ENCODE results near the gene PRSS8.
"Not testable (repeated sequence)": the region's sequence is repeated elsewhere in the genome, so short reads cannot be mapped to it uniquely, and the experiment has no call there.

The PRSS8 gene

GRCh38 chr16:31167315-31167714 is 31.8 kb upstream of the PRSS8 start:
- no peak overlapping the region for H3K9ac ChIP-seq (ENCODE audit: low read length)
- no peak for DNase-seq (ENCODE audit: low read depth)
- H3K4me1 ChIP-seq (ENCODE audit: control insufficient read depth, insufficient read depth, low read length) = no peaks in the 10 kb centered on the region
- no peaks in the 10 kb centered on the region for H3K36me3 ChIP-seq (ENCODE audit: control insufficient read depth, insufficient read depth, low read length, severe bottlenecking)
- peaks cover 3% of the 10 kb centered on the region for H3K27me3 ChIP-seq (replicated peaks; ENCODE audit: control insufficient read depth, insufficient read depth, low read length)
- H3K9me3 ChIP-seq (ENCODE audit: control insufficient read depth, low read length) = no peaks in the 10 kb centered on the region
- no peak overlapping the region for H3K4me3 ChIP-seq (ENCODE audit: low read length)

- Histone ChIP-seq H3K27me3 (replicated peaks; ENCODE audit: control insufficient read depth, insufficient read depth, low read length) (peaks cover 3% of the 10 kb centered on the region), H3K9ac (ENCODE audit: low read length) (no peak overlapping the region), H3K4me3 (ENCODE audit: low read length) (no peak overlapping the region), H3K36me3 (ENCODE audit: control insufficient read depth, insufficient read depth, low read length, severe bottlenecking) (no peaks in the 10 kb centered on the region), H3K4me1 (ENCODE audit: control insufficient read depth, insufficient read depth, low read length) (no peaks in the 10 kb centered on the region), H3K9me3 (ENCODE audit: control insufficient read depth, low read length) (no peaks in the 10 kb centered on the region)
- no peak for DNase-seq (ENCODE audit: low read depth)
Measured at GRCh38 chr16:31157136-31157535, 21.6 kb upstream of the PRSS8 start.

GRCh38 chr16:31150976-31151375 is 15.4 kb upstream of the PRSS8 start:
- H3K27me3 ChIP-seq (replicated peaks; ENCODE audit: control insufficient read depth, insufficient read depth, low read length) = peaks cover 39% of the 10 kb centered on the region
- H3K36me3 ChIP-seq (ENCODE audit: control insufficient read depth, insufficient read depth, low read length, severe bottlenecking); H3K9ac ChIP-seq (ENCODE audit: low read length); H3K4me1 ChIP-seq (ENCODE audit: control insufficient read depth, insufficient read depth, low read length); H3K4me3 ChIP-seq (ENCODE audit: low read length); DNase-seq (ENCODE audit: low read depth); H3K9me3 ChIP-seq (ENCODE audit: control insufficient read depth, low read length): not testable (repeated sequence)

GRCh38 chr16:31149894-31150890 is 14.7 kb upstream of the PRSS8 start, which contains the start of gene PRSS36:
TSS of gene PRSS36 (minus strand) at chr16:31150066. CDS start at chr16:31150035, 31 bp downstream.
- Histone ChIP-seq H3K36me3 (ENCODE audit: control insufficient read depth, insufficient read depth, low read length, severe bottlenecking) (no peaks in the 10 kb centered on the region), H3K9me3 (ENCODE audit: control insufficient read depth, low read length) (no peaks in the 10 kb centered on the region), H3K27me3 (replicated peaks; ENCODE audit: control insufficient read depth, insufficient read depth, low read length) (peaks cover 39% of the 10 kb centered on the region), H3K9ac (ENCODE audit: low read length) (no peak within 1 kb of the TSS), H3K4me3 (ENCODE audit: low read length) (no peak within 1 kb of the TSS), H3K4me1 (ENCODE audit: control insufficient read depth, insufficient read depth, low read length) (no peaks in the 10 kb centered on the region)
- DNase-seq (ENCODE audit: low read depth) = no peak

- no peak overlapping the region for H3K4me3 ChIP-seq (ENCODE audit: low read length)
- H3K27me3 ChIP-seq (replicated peaks; ENCODE audit: control insufficient read depth, insufficient read depth, low read length) = peaks cover 39% of the 10 kb centered on the region
- no peaks in the 10 kb centered on the region for H3K36me3 ChIP-seq (ENCODE audit: control insufficient read depth, insufficient read depth, low read length, severe bottlenecking)
- DNase-seq (ENCODE audit: low read depth) = no peak
- no peak overlapping the region for H3K9ac ChIP-seq (ENCODE audit: low read length)
- no peaks in the 10 kb centered on the region for H3K4me1 ChIP-seq (ENCODE audit: control insufficient read depth, insufficient read depth, low read length)
- no peaks in the 10 kb centered on the region for H3K9me3 ChIP-seq (ENCODE audit: control insufficient read depth, low read length)
Measured at GRCh38 chr16:31149332-31149731, 13.8 kb upstream of the PRSS8 start.

- Histone ChIP-seq H3K36me3 (ENCODE audit: control insufficient read depth, insufficient read depth, low read length, severe bottlenecking) (no peaks in the 10 kb centered on the region), H3K4me3 (ENCODE audit: low read length) (no peak overlapping the region), H3K9me3 (ENCODE audit: control insufficient read depth, low read length) (no peaks in the 10 kb centered on the region), H3K4me1 (ENCODE audit: control insufficient read depth, insufficient read depth, low read length) (no peaks in the 10 kb centered on the region), H3K27me3 (replicated peaks; ENCODE audit: control insufficient read depth, insufficient read depth, low read length) (peaks cover 39% of the 10 kb centered on the region), H3K9ac (ENCODE audit: low read length) (no peak overlapping the region)
- no peak for DNase-seq (ENCODE audit: low read depth)
Measured at GRCh38 chr16:31148896-31149295, 13.4 kb upstream of the PRSS8 start.

- DNase-seq (ENCODE audit: low read depth) = no peak
- Histone ChIP-seq H3K9ac (ENCODE audit: low read length) (no peak overlapping the region), H3K27me3 (replicated peaks; ENCODE audit: control insufficient read depth, insufficient read depth, low read length) (peaks cover 36% of the 10 kb centered on the region), H3K9me3 (ENCODE audit: control insufficient read depth, low read length) (no peaks in the 10 kb centered on the region), H3K36me3 (ENCODE audit: control insufficient read depth, insufficient read depth, low read length, severe bottlenecking) (no peaks in the 10 kb centered on the region), H3K4me3 (ENCODE audit: low read length) (no peak overlapping the region), H3K4me1 (ENCODE audit: control insufficient read depth, insufficient read depth, low read length) (no peaks in the 10 kb centered on the region)
Measured at GRCh38 chr16:31148281-31148728, 12.8 kb upstream of the PRSS8 start.

GRCh38 chr16:31147574-31147973 is 12.0 kb upstream of the PRSS8 start:
- Histone ChIP-seq H3K9ac (ENCODE audit: low read length) (no peak overlapping the region), H3K9me3 (ENCODE audit: control insufficient read depth, low read length) (no peaks in the 10 kb centered on the region), H3K4me1 (ENCODE audit: control insufficient read depth, insufficient read depth, low read length) (peaks cover 3% of the 10 kb centered on the region), H3K36me3 (ENCODE audit: control insufficient read depth, insufficient read depth, low read length, severe bottlenecking) (no peaks in the 10 kb centered on the region), H3K4me3 (ENCODE audit: low read length) (no peak overlapping the region), H3K27me3 (replicated peaks; ENCODE audit: control insufficient read depth, insufficient read depth, low read length) (peaks cover 36% of the 10 kb centered on the region)
- no peak for DNase-seq (ENCODE audit: low read depth)

- Histone ChIP-seq H3K4me3 (ENCODE audit: low read length) (no peak overlapping the region), H3K9ac (ENCODE audit: low read length) (no peak overlapping the region), H3K27me3 (replicated peaks; ENCODE audit: control insufficient read depth, insufficient read depth, low read length) (peaks cover 36% of the 10 kb centered on the region), H3K4me1 (ENCODE audit: control insufficient read depth, insufficient read depth, low read length) (peaks cover 14% of the 10 kb centered on the region), H3K36me3 (ENCODE audit: control insufficient read depth, insufficient read depth, low read length, severe bottlenecking) (no peaks in the 10 kb centered on the region), H3K9me3 (ENCODE audit: control insufficient read depth, low read length) (no peaks in the 10 kb centered on the region)
- no peak for DNase-seq (ENCODE audit: low read depth)
Measured at GRCh38 chr16:31145398-31145990, 10.0 kb upstream of the PRSS8 start.

- not testable (repeated sequence) for H3K4me3 ChIP-seq (ENCODE audit: low read length); H3K36me3 ChIP-seq (ENCODE audit: control insufficient read depth, insufficient read depth, low read length, severe bottlenecking); H3K9ac ChIP-seq (ENCODE audit: low read length); H3K9me3 ChIP-seq (ENCODE audit: control insufficient read depth, low read length)
- Histone ChIP-seq H3K4me1 (ENCODE audit: control insufficient read depth, insufficient read depth, low read length) (peaks cover 14% of the 10 kb centered on the region), H3K27me3 (replicated peaks; ENCODE audit: control insufficient read depth, insufficient read depth, low read length) (peaks cover 32% of the 10 kb centered on the region)
- DNase-seq (ENCODE audit: low read depth) = peak; percentile 13
Measured at GRCh38 chr16:31144418-31144817, 8.9 kb upstream of the PRSS8 start.

- no peak for DNase-seq (ENCODE audit: low read depth)
- no peaks in the 10 kb centered on the region for H3K9me3 ChIP-seq (ENCODE audit: control insufficient read depth, low read length)
- H3K4me1 ChIP-seq (ENCODE audit: control insufficient read depth, insufficient read depth, low read length) = peaks cover 17% of the 10 kb centered on the region
Measured at GRCh38 chr16:31143694-31144148, 8.2 kb upstream of the PRSS8 start.

More at GRCh38 chr16:31143694-31144148, 8.2 kb upstream of the PRSS8 start:
- Histone ChIP-seq H3K4me3 (ENCODE audit: low read length) (no peak overlapping the region), H3K27me3 (replicated peaks; ENCODE audit: control insufficient read depth, insufficient read depth, low read length) (peaks cover 28% of the 10 kb centered on the region), H3K36me3 (ENCODE audit: control insufficient read depth, insufficient read depth, low read length, severe bottlenecking) (no peaks in the 10 kb centered on the region), H3K9ac (ENCODE audit: low read length) (no peak overlapping the region)

Measured in adipocyte (in vitro differentiated cells).